GM12801 (cell line): ENCODE data around the gene C19orf47.

Experiments
- TF ChIP-seq, protein P1 (sequence below): IDR thresholded peaks from one replicate; pipeline ENCODE4 v1.5.1; 2011; ENCODE audit warnings: control low read depth; ENCODE audit not compliant: insufficient read length; ENCODE audit errors: extremely low read depth

Gene C19orf47

GRCh38 chr19:40371802-40372122, 23.6 kb upstream of the C19orf47 start:
- TF ChIP-seq, protein P1, sequence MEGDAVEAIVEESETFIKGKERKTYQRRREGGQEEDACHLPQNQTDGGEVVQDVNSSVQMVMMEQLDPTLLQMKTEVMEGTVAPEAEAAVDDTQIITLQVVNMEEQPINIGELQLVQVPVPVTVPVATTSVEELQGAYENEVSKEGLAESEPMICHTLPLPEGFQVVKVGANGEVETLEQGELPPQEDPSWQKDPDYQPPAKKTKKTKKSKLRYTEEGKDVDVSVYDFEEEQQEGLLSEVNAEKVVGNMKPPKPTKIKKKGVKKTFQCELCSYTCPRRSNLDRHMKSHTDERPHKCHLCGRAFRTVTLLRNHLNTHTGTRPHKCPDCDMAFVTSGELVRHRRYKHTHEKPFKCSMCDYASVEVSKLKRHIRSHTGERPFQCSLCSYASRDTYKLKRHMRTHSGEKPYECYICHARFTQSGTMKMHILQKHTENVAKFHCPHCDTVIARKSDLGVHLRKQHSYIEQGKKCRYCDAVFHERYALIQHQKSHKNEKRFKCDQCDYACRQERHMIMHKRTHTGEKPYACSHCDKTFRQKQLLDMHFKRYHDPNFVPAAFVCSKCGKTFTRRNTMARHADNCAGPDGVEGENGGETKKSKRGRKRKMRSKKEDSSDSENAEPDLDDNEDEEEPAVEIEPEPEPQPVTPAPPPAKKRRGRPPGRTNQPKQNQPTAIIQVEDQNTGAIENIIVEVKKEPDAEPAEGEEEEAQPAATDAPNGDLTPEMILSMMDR, result no peak

DNA sequence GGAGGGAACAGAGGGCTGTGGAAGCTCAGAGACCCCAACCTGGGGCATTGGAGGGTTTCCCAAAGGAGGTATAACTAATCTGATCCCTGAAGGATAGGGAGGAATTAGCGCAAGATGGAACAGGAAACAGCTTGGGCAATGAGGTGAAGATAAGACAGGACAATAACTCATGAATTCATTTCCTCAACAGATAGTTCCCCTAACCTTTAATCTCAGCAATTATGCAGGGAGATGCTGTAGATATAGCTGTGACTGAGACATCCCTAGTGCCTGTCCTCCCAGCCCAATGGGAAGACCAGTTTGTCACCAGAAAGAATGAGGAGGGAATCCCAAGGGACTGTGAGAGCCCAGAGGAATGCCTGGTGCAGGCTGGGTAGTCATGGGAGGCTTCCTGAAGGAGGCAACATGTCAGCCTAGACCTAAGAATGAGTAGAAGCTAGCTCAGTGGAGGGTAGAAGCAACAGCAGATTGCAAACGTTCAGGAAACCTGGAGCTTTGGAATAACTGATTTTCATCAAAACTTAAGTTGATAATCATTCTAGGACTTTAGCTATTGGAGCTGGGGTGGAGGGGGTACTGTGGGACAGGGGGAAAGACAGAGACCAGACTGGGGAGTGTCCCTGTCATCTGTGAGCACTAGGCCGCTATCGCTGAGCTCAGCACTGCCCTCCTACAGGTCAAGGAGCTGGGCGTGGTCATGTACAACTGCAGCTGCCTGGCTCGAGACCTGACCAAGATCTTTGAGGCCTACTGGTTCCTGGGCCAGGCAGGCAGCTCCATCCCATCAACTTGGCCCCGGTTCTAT, 23.0 kb upstream of the C19orf47 start:
- TF ChIP-seq, protein P1, result no peak

GRCh38 chr19:40369797-40370196, 21.6 kb upstream of the C19orf47 start:
- TF ChIP-seq, protein P1, result no peak

DNA sequence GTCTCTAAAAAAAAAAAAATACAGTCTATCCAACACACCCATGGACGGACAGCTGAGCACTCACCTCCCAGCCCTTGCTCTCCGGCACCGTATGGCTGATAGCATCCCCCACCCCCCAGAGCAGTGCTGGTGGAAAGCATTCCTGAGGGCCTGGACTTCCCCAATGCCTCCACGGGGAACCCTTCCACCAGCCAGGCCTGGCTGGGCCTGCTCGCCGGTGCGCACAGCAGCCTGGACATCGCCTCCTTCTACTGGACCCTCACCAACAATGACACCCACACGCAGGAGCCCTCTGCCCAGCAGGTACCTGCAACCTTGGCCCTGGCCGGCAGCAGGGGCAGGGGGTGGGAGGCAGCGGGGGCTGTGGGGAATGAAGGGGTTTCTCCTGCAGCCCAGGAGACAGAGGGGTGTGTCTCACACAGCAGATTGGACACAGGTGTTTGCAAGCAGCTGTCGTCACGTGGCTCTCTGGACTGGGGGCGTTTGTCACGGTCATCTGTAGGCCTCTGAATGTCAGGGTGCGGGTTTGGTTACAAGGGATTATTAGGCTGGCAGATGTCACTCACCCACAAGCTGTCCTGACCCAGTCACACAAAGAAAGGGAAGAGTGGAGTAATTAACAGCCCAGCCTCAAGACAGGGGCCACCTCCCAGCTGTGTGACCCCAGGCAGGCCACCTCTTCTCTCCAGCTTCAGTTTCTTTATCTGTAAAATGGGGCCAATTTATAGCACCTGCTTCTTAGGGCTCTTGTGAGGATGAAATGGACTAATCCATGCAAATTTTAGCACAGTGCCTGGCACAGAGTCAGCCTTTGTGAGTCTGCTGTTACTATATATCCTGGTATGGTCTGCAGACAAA, 19.6 kb upstream of the C19orf47 start:
- TF ChIP-seq, protein P1, result no peak

DNA sequence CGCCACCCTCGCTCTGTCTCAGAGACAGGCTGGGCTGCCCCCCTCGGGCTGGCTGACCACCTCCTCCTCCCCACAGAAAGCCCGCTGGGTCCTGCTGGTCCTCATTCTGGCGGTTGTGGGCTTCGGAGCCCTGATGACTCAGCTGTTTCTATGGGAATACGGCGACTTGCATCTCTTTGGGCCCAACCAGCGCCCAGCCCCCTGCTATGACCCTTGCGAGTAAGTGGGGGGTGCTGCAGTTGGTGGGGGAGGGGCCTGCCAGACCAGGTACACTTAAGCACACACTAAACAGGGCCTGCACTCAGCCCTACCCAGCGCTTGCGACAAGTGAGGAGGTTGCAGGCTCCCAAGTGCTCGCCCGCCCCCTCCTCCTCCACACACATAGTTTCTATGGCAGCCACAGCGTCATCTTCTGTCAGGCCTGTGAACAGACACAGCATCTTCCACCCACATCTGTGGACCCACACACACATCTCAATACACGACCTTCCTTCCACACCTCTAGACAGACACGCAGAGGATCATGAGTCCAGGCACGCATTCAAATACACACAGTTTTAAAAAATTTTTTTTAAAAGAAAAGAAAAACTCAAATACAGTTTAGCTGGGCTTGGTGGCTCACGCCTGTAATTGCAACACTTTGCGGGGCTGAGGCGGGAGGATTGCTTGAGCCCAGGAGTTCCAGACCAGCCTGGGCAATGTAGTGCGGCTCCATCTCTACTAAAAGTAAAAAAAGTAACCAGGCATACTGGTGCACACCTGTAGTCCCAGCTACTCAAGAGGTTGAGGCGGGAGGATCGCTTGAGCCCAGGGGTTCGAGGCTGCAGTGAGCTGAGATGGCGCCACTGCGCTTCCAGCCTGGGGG, 18.7 kb upstream of the C19orf47 start:
- TF ChIP-seq, protein P1, result no peak

DNA sequence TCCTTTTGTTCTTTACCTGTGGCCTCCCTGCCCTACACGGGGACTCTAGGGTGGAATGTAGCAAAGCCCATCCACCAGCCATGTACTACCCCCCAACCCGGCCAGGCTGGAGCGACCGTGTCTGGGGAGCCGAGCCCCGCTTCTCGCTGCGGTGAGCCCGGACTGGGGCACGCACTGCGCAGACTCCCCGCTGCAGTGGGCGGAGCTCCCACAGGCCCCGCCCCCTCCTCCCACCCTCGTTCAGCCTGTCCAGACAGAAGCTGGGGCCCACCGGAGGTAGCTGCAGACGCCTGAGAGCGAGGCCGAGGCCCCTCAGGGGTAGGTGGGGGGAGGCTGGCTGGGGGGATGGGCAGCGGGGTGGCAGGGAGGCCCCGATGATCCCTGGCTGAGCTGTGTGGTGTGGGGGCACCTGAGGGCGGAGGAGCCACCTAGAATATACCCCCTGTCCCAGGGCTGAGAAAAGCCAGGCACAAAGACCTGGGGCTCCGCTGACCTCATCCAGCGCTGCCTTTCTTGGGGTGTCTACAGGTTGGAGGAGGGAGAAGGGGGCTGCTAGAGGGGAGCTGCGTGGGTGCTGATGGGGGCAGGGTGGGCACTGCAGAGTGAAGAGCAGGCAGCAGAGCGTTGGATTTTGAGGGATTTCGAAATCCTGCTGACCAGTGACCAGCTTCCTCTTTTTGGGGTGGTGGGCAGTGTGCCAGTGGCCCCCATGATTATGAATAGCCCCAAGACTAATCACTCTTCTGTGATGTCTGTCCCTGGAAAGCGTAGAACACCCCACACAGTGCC, 17.6 kb upstream of the C19orf47 start:
- TF ChIP-seq, protein P1, result no peak

DNA sequence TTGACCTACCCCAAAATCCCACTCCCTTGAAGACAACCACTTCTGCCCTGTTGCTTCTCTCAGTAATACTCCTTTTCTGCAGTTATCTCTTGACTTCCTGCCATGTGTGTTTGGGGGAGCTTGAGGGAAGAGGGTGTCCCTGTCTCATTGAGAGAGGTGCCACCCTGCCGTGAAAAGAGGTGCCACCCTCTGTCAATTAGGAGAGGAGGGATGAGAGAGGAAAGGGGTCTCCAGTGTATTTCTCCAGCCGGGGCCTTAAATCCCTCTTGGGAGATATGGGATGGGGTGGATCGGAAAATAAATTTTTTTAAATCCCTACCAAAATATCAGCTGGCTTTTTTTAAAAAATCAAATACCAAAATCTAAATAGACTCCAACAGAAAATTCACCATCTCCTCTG, 16.8 kb upstream of the C19orf47 start:
- TF ChIP-seq, protein P1, result no peak
